Aorta (tissue), 5 donors: ENCODE data around the gene CELF5. TPM values are rescaled to one million over a fixed set of nuclear protein-coding genes. Genes with fewer than 3 reads are reported as not detected.

Experiments used
- ATAC-seq: fragments of 200-7000 bp; cut with Tn5 transposase; one replicate; pipeline ENCODE4 v1.9.1; 2022; ENCODE audit warnings: moderate library complexity; ENCODE audit not compliant: low FRiP score
- DNase-seq, 2 donors: peaks; one replicate each; pipeline ENCODE4 v3.0.0-alpha.2; 2020
- H3K27ac ChIP-seq, 2 donors: one replicate each; pipeline ENCODE4 v1.5.1; 2013; ENCODE audit warnings: low read length in 2 of 2, mild to moderate bottlenecking in 2 of 2, moderate library complexity in 2 of 2, control low read depth in 1 of 2, inconsistent platforms in 1 of 2, low read depth in 1 of 2
- H3K27me3 ChIP-seq, 2 donors: one replicate each; pipeline ENCODE4 v1.6.1; 2013; ENCODE audit warnings: control low read depth in 1 of 2, low read length in 1 of 2, mild to moderate bottlenecking in 1 of 2, moderate library complexity in 1 of 2; ENCODE audit not compliant: insufficient read depth in 2 of 2, control insufficient read depth in 1 of 2
- H3K36me3 ChIP-seq, 2 donors: one replicate each; pipeline ENCODE4 v1.6.1; 2013; ENCODE audit warnings: control low read depth in 1 of 2, low read length in 1 of 2, mild to moderate bottlenecking in 1 of 2; ENCODE audit not compliant: insufficient read depth in 2 of 2, control insufficient read depth in 1 of 2
- H3K4me1 ChIP-seq, 2 donors: one replicate each; pipeline ENCODE4 v1.6.1; 2013; ENCODE audit warnings: low read length in 2 of 2, control low read depth in 1 of 2, mild to moderate bottlenecking in 1 of 2, moderate library complexity in 1 of 2; ENCODE audit not compliant: insufficient read depth in 2 of 2, control insufficient read depth in 1 of 2
- H3K4me3 ChIP-seq, 2 donors: one replicate each; pipeline ENCODE4 v1.5.1; 2013; ENCODE audit warnings: low read length in 2 of 2, control low read depth in 1 of 2, mild to moderate bottlenecking in 1 of 2
- H3K9me3 ChIP-seq: one replicate; pipeline ENCODE4 v1.6.1; 2013; ENCODE audit warnings: mild to moderate bottlenecking, low read length; ENCODE audit not compliant: control insufficient read depth
- WGBS, 2 donors: extraction: QIAGEN DNeasy Blood & Tissue Kit; methylation state at CpG; one replicate each; pipeline ENCODE4 v1.1.7; 2013; 5-methylcytosine and 5-hydroxymethylcytosine counted together
- intact Hi-C, 2 donors: fragments of 100-400 bp; cut with DNase I; formaldehyde crosslinking; loops; one replicate each; pipeline versions ENCODE4 v1.14.2 to v1.15.0; 2022
- polyA plus RNA-seq, 2 donors: library from polyadenylated mRNA; stranded (reverse); fragments of 200-250 nt; gene quantifications; one replicate each; pipeline ENCODE4 v1.2.3, GENCODE V29; 2013
- total RNA-seq, 2 donors: library from RNA; stranded (reverse); fragmentation: NEBNext Ultra II Directional; extraction: Animal tissue kit (Norgen Biotek cat#: 25700); gene quantifications; one replicate each; pipeline ENCODE4 v1.2.1, GENCODE V29; 2021
- donor health status: healthy with polysubstance abuse.
- donor health status: Bipolar disorder and iron deficiency.
- donor health status: DM: no; HTN: no; CAD: no.
- donor health status: DM: no; HTN: no; CAD: no.
- donor health status: DM: yes; HTN: yes; CAD: no.

Gene CELF5
- total and polyA plus RNA-seq, 4 donors = 0.08 TPM; not detected in 3

- H3K4me3 ChIP-seq = no peak overlapping the region
- intact Hi-C loops = no loop called here
- ATAC-seq (no peak), DNase-seq (peak in 1 of 2 donors; percentile 55)
- H3K36me3 ChIP-seq = no peaks in the 10 kb centered on the region
- H3K27me3 ChIP-seq = no peaks in the 10 kb centered on the region
- H3K4me1 ChIP-seq = no peaks in the 10 kb centered on the region
- H3K9me3 ChIP-seq = no peaks in the 10 kb centered on the region
- whole genome bisulfite sequencing, 2 donors = 79 to 83% methylated on average over 13 of the region's 13 CpGs
- H3K27ac ChIP-seq = no peak overlapping the region
Observed at GRCh38 chr19:3183721-3184641, 40.5 kb upstream of the CELF5 start.

GRCh38 chr19:3184847-3185460 lies 39.5 kb upstream of the CELF5 start:
- DNase-seq = peak; percentile 84 to 87
- Histone ChIP-seq H3K27ac (no peak overlapping the region), H3K36me3 (no peaks in the 10 kb centered on the region), H3K4me1 (no peaks in the 10 kb centered on the region), H3K9me3 (no peaks in the 10 kb centered on the region), H3K4me3 (peak overlapping the region; percentile 6 to 56), H3K27me3 (no peaks in the 10 kb centered on the region)
- intact Hi-C loops = no loop called here
- WGBS, 2 donors = 12 to 15% methylated on average over 14 of the region's 14 CpGs
- peak; percentile 76 for ATAC-seq

- DNase-seq (peak; percentile 97 to 98), ATAC-seq (peak; percentile 97)
- H3K27ac ChIP-seq = no peak within 1 kb of the TSS
- no peaks in the 10 kb centered on the region for H3K27me3 ChIP-seq
- H3K4me1 ChIP-seq = no peaks in the 10 kb centered on the region
- no peaks in the 10 kb centered on the region for H3K36me3 ChIP-seq
- no peaks in the 10 kb centered on the region for H3K9me3 ChIP-seq
- H3K4me3 ChIP-seq = peak within 1 kb of the TSS; percentile 52 to 56
- intact Hi-C loops = no loop called here
- WGBS, 2 donors = 0% methylated on average over 66 to 69 of the region's 69 CpGs
Observed at GRCh38 chr19:3185461-3186159, 38.9 kb upstream of the CELF5 start, which contains the start of gene NCLN. Gene NCLN (plus strand): TSS chr19:3185930. CDS start chr19:3186031, 101 bp downstream.

- WGBS, 2 donors = 0 to 1% methylated on average over 34 to 38 of the region's 38 CpGs
- Histone ChIP-seq H3K4me1 (no peaks in the 10 kb centered on the region), H3K27ac (no peak overlapping the region), H3K4me3 (peak overlapping the region; percentile 52 to 56), H3K9me3 (no peaks in the 10 kb centered on the region), H3K27me3 (no peaks in the 10 kb centered on the region), H3K36me3 (no peaks in the 10 kb centered on the region)
- peak in 1 of 2 donors; percentile 77 for DNase-seq
- no peak for ATAC-seq
- intact Hi-C loops = no loop called here
Observed at GRCh38 chr19:3186160-3186688, 38.2 kb upstream of the CELF5 start.

GRCh38 chr19:3186891-3187661 lies 37.4 kb upstream of the CELF5 start:
- WGBS, 2 donors = 74 to 76% methylated on average over 23 of the region's 23 CpGs
- H3K36me3 ChIP-seq = no peaks in the 10 kb centered on the region
- DNase-seq = peak in 1 of 2 donors; percentile 73
- H3K4me1 ChIP-seq = no peaks in the 10 kb centered on the region
- no peaks in the 10 kb centered on the region for H3K9me3 ChIP-seq
- ATAC-seq = no peak
- H3K27ac ChIP-seq = no peak overlapping the region
- H3K27me3 ChIP-seq = no peaks in the 10 kb centered on the region
- no peak overlapping the region for H3K4me3 ChIP-seq
- intact Hi-C loops = no loop called here

GRCh38 chr19:3187662-3188511 lies 36.6 kb upstream of the CELF5 start:
- no peak overlapping the region for H3K27ac ChIP-seq

GRCh38 chr19:3188627-3189596 lies 35.5 kb upstream of the CELF5 start:
- Histone ChIP-seq H3K4me1 (no peaks in the 10 kb centered on the region), H3K9me3 (no peaks in the 10 kb centered on the region), H3K27ac (no peak overlapping the region), H3K36me3 (no peaks in the 10 kb centered on the region), H3K4me3 (no peak overlapping the region), H3K27me3 (no peaks in the 10 kb centered on the region)
- no peak for ATAC-seq
- 92 to 94% methylated on average over 35 of the region's 35 CpGs for WGBS, 2 donors
- intact Hi-C loops = no loop called here
- peak in 1 of 2 donors; percentile 71 for DNase-seq

More at GRCh38 chr19:3187662-3188511, 36.6 kb upstream of the CELF5 start:
- no peaks in the 10 kb centered on the region for H3K9me3 ChIP-seq
- DNase-seq = peak in 1 of 2 donors; percentile 69
- H3K4me3 ChIP-seq = no peak overlapping the region
- no peak for ATAC-seq
- no peaks in the 10 kb centered on the region for H3K4me1 ChIP-seq
- WGBS, 2 donors = 87 to 89% methylated on average over 36 of the region's 36 CpGs
- intact Hi-C loops = no loop called here
- no peaks in the 10 kb centered on the region for H3K36me3 ChIP-seq
- H3K27me3 ChIP-seq = no peaks in the 10 kb centered on the region
